Esophagus muscularis mucosa (tissue), 4 donors: ENCODE measurements around the gene DNAH17. TPM values are rescaled to one million over a fixed set of nuclear protein-coding genes. Genes with fewer than 3 reads are reported as not detected.

Experiments used
- DNase-seq: peaks from one replicate; pipeline ENCODE4 v3.0.0-alpha.2; 2017; ENCODE audit errors: extremely low spot score
- H3K27ac ChIP-seq, 4 donors: fragments of 200-600 bp; sonication (generic); replicated peaks in 1 of 4; 1 replicate in 3 of 4; 2 replicates in 1 of 4; pipeline ENCODE4 v1.5.1; 2016 to 2019; ENCODE audit warnings: mild to moderate bottlenecking in 1 of 4
- H3K27me3 ChIP-seq, 4 donors: fragments of 200-600 bp; sonication (generic); one replicate each; pipeline versions ENCODE4 v1.5.1 to v1.6.0; 2016 to 2019
- H3K36me3 ChIP-seq, 4 donors: fragments of 200-600 bp; sonication (generic); one replicate each; pipeline ENCODE4 v1.5.1; 2016 to 2019
- H3K4me1 ChIP-seq, 4 donors: fragments of 200-600 bp; sonication (generic); one replicate each; pipeline ENCODE4 v1.5.1; 2016 to 2019
- H3K4me3 ChIP-seq, 4 donors: fragments of 200-600 bp; sonication (generic); 1 replicate in 2 of 4; 2 replicates in 2 of 4; pipeline ENCODE4 v1.5.1; 2016 to 2019; ENCODE audit warnings: mild to moderate bottlenecking in 4 of 4, moderate library complexity in 1 of 4
- H3K9me3 ChIP-seq, 4 donors: fragments of 200-600 bp; sonication (generic); 1 replicate in 3 of 4; 2 replicates in 1 of 4; pipeline ENCODE4 v1.5.1; 2016 to 2019
- CTCF ChIP-seq, 3 experiments: fragments of 200-600 bp in 2 of 3; fragments of 450-650 bp in 1 of 3; sonication (generic) in 2 of 3; IDR thresholded peaks; one replicate each; pipeline ENCODE4 v1.5.1; 2017 to 2019; ENCODE audit warnings: antibody characterized with exemption in 3 of 3, mild to moderate bottlenecking in 2 of 3, moderate library complexity in 1 of 3
- EP300 ChIP-seq: sonication (generic); formaldehyde crosslinking; IDR thresholded peaks from one replicate; pipeline ENCODE4 v1.6.1; 2017; ENCODE audit warnings: antibody characterized with exemption
- POLR2A ChIP-seq: fragments of 450-650 bp; IDR thresholded peaks from one replicate; pipeline ENCODE4 v1.6.1; 2017; ENCODE audit warnings: antibody characterized with exemption, moderate library complexity, mild to moderate bottlenecking, low read depth
- POLR2AphosphoS5 ChIP-seq, 2 donors: sonication (generic); formaldehyde crosslinking; IDR thresholded peaks; one replicate each; pipeline ENCODE4 v1.6.1; 2017; ENCODE audit warnings: antibody characterized with exemption in 2 of 2
- WGBS: methylation state at CpG from one replicate; pipeline ENCODE4 v1.1.5; 2018; 5-methylcytosine and 5-hydroxymethylcytosine counted together
- intact Hi-C: fragments of 100-400 bp; cut with DNase I; formaldehyde crosslinking; loops from one replicate; pipeline ENCODE4 v1.15.1; 2023
- total RNA-seq, 4 donors: library from RNA; depleted of rRNA; stranded (reverse); fragments of >200 nt; gene quantifications; one replicate each; pipeline versions ENCODE4 v1.1.0 to v1.2.1, GENCODE V29; 2016

The DNAH17 gene
- total RNA-seq, 4 donors from 2014 or later = not detected

GRCh38 chr17:78589885-78590284 lies 12.7 kb upstream of the DNAH17 start:
- no peaks in the 10 kb centered on the region for H3K36me3 ChIP-seq
- intact Hi-C loops = no loop called here
- TF ChIP-seq POLR2A (no peak), POLR2AphosphoS5 (IDR thresholded peaks at IDR 0.05) (no peak), CTCF (IDR thresholded peaks at IDR 0.05) (no peak), EP300 (no peak)
- H3K27me3 ChIP-seq = peaks cover 0 to 5% (median 0%) of the 10 kb centered on the region in 4 donors
- H3K4me1 ChIP-seq = peaks cover 0 to 14% (median 8%) of the 10 kb centered on the region in 4 donors
- DNase-seq = no peak
- no peak overlapping the region for H3K27ac ChIP-seq
- H3K4me3 ChIP-seq = no peak overlapping the region
- H3K9me3 ChIP-seq = no peaks in the 10 kb centered on the region
- 91% methylated on average over 13 of the region's 13 CpGs for WGBS

GRCh38 chr17:78589031-78589675 lies 12.0 kb upstream of the DNAH17 start:
- 94% methylated on average over 18 of the region's 18 CpGs for WGBS
- intact Hi-C loops = no loop called here
- DNase-seq = no peak

GRCh38 chr17:78588258-78589030 lies 11.2 kb upstream of the DNAH17 start:
- DNase-seq = no peak
- H3K36me3 ChIP-seq = no peaks in the 10 kb centered on the region
- WGBS = 80% methylated on average over 16 of the region's 16 CpGs
- H3K27ac ChIP-seq = no peak overlapping the region
- peaks cover 0 to 14% (median 8%) of the 10 kb centered on the region in 4 donors for H3K4me1 ChIP-seq
- no peaks in the 10 kb centered on the region for H3K9me3 ChIP-seq
- intact Hi-C loops = no loop called here
- no peak overlapping the region for H3K4me3 ChIP-seq
- no peak for TF ChIP-seq POLR2AphosphoS5 (IDR thresholded peaks at IDR 0.05)
- peaks cover 0 to 5% (median 0%) of the 10 kb centered on the region in 4 donors for H3K27me3 ChIP-seq

More at GRCh38 chr17:78589031-78589675, 12.0 kb upstream of the DNAH17 start:
- Histone ChIP-seq H3K4me3 (no peak overlapping the region), H3K27ac (no peak overlapping the region), H3K27me3 (peaks cover 0 to 5% (median 0%) of the 10 kb centered on the region in 4 donors), H3K4me1 (peaks cover 0 to 14% (median 8%) of the 10 kb centered on the region in 4 donors), H3K36me3 (no peaks in the 10 kb centered on the region), H3K9me3 (no peaks in the 10 kb centered on the region)
- no peak for TF ChIP-seq EP300
- no peak for TF ChIP-seq POLR2AphosphoS5 (IDR thresholded peaks at IDR 0.05)
- no peak for TF ChIP-seq CTCF (IDR thresholded peaks at IDR 0.05)
- TF ChIP-seq POLR2A = no peak

- intact Hi-C loops = no loop called here
- H3K4me1 ChIP-seq = no peaks in the 10 kb centered on the region
Observed at GRCh38 chr17:78585006-78585630, 7.9 kb upstream of the DNAH17 start.

More at GRCh38 chr17:78585006-78585630, 7.9 kb upstream of the DNAH17 start:
- no peak for DNase-seq
- TF ChIP-seq EP300 = no peak
- TF ChIP-seq CTCF (IDR thresholded peaks at IDR 0.05) = no peak
- no peak for TF ChIP-seq POLR2AphosphoS5 (IDR thresholded peaks at IDR 0.05)
- TF ChIP-seq POLR2A = no peak
- Histone ChIP-seq H3K4me3 (no peak overlapping the region), H3K27me3 (peaks cover 0 to 5% (median 0%) of the 10 kb centered on the region in 4 donors), H3K36me3 (no peaks in the 10 kb centered on the region), H3K27ac (no peak overlapping the region), H3K9me3 (no peaks in the 10 kb centered on the region)
- WGBS = 98% methylated on average over 8 of the region's 8 CpGs
